Measurements from ENCODE around the gene PCDHGA1.

PCDHGA1 gene

DNA sequence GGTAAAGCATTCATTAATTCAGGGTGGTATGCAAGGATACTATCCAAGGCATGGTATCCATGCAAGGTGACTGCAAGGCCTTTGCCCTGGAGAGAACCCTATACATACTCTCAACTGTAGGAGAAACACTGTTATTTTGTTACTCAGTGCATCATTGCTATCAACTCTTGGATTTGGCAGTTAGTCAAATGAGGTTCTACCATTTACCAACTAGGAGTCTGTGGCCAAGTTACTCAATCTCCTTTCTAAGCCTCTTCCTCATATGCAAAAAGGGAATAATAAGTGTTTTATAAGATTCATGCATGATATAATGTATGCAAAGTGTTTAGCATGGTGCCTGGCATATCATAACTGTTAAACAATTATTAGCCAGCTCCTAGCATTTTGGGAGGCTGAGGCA lies 149.5 kb downstream of the PCDHGA1 start (continued):
- no peak for TF ChIP-seq WT1 (tag by site-specific recombination; IDR thresholded peaks at IDR 0.05)
- TF ChIP-seq, protein P1, sequence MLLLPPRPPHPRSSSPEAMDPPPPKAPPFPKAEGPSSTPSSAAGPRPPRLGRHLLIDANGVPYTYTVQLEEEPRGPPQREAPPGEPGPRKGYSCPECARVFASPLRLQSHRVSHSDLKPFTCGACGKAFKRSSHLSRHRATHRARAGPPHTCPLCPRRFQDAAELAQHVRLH (tag by site-specific recombination; IDR thresholded peaks at IDR 0.05), result no peak
- TF ChIP-seq ZBTB20 (tag by site-specific recombination; IDR thresholded peaks at IDR 0.05), result no peak

DNA sequence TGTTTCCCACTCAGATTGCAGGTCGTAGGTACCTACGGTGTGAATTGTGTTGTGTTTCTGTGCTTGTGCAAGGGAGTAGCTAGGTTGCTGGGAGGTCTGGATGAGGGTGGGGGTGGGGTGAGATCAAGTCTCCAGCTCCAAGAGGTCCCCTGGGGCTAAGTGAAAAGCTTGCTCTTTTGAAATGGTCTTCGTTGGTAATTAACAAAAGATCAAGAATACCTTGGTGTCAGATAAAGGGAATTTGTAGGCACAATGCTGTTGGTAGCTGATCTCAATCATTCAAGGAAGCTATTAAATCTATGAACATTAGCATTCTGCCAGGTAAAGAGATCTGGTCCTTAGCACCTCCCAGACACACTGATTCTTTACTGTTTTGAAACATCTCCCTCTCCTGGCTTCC lies 153.6 kb downstream of the PCDHGA1 start:
- Histone ChIP-seq H3K4me3 (ENCODE audit: low read depth, low read length) (no peak overlapping the region), H3K36me3 (ENCODE audit: control insufficient read depth in 2 of 2, insufficient read depth in 1 of 2, low read length in 2 of 2) (no peaks in the 10 kb centered on the region), H3K27ac (ENCODE audit: extremely low read depth, low read depth, low read length) (no peak overlapping the region), H3K9me3 (ENCODE audit: control insufficient read depth, insufficient read depth, low read depth, low read length) (no peaks in the 10 kb centered on the region), H3K4me1 (ENCODE audit: control insufficient read depth, insufficient read depth, low read length) (peaks cover 9% of the 10 kb centered on the region)
- no peak for TF ChIP-seq ZNF16 (tag by site-specific recombination; IDR thresholded peaks at IDR 0.05; ENCODE audit: low read depth)
- no peak for TF ChIP-seq RBAK (tag by site-specific recombination; IDR thresholded peaks at IDR 0.05)
- TF ChIP-seq ZNF768 (tag by site-specific recombination; IDR thresholded peaks at IDR 0.05), result no peak
- TF ChIP-seq ZNF10 (tag by site-specific recombination; IDR thresholded peaks at IDR 0.05), result no peak
- TF ChIP-seq BCL11A (tag by site-specific recombination; IDR thresholded peaks at IDR 0.05; ENCODE audit: low read depth), result no peak
- TF ChIP-seq REPIN1 (tag by site-specific recombination; IDR thresholded peaks at IDR 0.05; ENCODE audit: low read depth), result no peak
- ChIA-PET CTCF (interaction anchor here (0.7 to 6.7 kb wide), 11 partner anchors 24 to 135 kb away, joined by 3 to 47 read pairs (median 4); partner anchors contain the start of genes DIAPH1, PCDHGA11, PCDHGA12 and PCDHGB1), POLR2A (interaction anchor here (1.2 kb wide), 1 partner anchor 8 kb away, joined by 6 read pairs; no protein-coding TSS in a partner anchor)

DNA sequence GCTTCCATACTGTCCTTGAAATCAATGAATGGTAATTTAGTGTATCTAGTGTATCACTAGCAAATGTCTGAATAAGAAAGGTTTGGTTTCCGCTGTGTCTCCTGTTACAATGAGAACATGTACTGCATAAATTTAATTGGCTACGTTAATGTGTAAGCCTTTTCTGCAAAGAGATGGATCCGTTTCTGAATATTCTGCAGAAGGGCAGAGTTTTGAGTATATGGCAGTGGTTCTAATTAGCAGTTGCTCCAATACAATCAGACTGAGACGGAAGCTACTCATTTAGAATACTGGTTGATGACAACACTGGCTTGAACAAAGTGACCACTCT lies 154.0 kb downstream of the PCDHGA1 start:
- H3K4me1 ChIP-seq (ENCODE audit: control insufficient read depth, insufficient read depth, low read length), result peaks cover 9% of the 10 kb centered on the region
- no peaks in the 10 kb centered on the region for H3K36me3 ChIP-seq (ENCODE audit: control insufficient read depth in 2 of 2, insufficient read depth in 1 of 2, low read length in 2 of 2)
- POLR2A ChIA-PET, result interaction anchor here (1.2 kb wide), 1 partner anchor 9 kb away, joined by 6 read pairs; no protein-coding TSS in a partner anchor

More for the DNA sequence above, 154.0 kb downstream of the PCDHGA1 start:
- Histone ChIP-seq H3K9me3 (ENCODE audit: control insufficient read depth, insufficient read depth, low read depth, low read length) (no peaks in the 10 kb centered on the region), H3K4me3 (ENCODE audit: low read depth, low read length) (peak overlapping the region; percentile 40), H3K27ac (ENCODE audit: extremely low read depth, low read depth, low read length) (no peak overlapping the region)
- CTCF ChIA-PET, result interaction anchor here (0.7 to 6.7 kb wide), 8 partner anchors 24 to 134 kb away, joined by 3 to 47 read pairs (median 5); partner anchors contain the start of genes DIAPH1, PCDHGA11 and PCDHGB1
- no peak for TF ChIP-seq ZNF248 (tag by site-specific recombination; IDR thresholded peaks at IDR 0.05)
- no peak for TF ChIP-seq ZNF433 (tag by site-specific recombination; IDR thresholded peaks at IDR 0.05; ENCODE audit: low read depth)
- TF ChIP-seq SP2 (tag by site-specific recombination; IDR thresholded peaks at IDR 0.05), result no peak
- no peak for TF ChIP-seq ZNF132 (tag by site-specific recombination; IDR thresholded peaks at IDR 0.05; ENCODE audit: borderline replicate concordance)
- TF ChIP-seq, protein P2, sequence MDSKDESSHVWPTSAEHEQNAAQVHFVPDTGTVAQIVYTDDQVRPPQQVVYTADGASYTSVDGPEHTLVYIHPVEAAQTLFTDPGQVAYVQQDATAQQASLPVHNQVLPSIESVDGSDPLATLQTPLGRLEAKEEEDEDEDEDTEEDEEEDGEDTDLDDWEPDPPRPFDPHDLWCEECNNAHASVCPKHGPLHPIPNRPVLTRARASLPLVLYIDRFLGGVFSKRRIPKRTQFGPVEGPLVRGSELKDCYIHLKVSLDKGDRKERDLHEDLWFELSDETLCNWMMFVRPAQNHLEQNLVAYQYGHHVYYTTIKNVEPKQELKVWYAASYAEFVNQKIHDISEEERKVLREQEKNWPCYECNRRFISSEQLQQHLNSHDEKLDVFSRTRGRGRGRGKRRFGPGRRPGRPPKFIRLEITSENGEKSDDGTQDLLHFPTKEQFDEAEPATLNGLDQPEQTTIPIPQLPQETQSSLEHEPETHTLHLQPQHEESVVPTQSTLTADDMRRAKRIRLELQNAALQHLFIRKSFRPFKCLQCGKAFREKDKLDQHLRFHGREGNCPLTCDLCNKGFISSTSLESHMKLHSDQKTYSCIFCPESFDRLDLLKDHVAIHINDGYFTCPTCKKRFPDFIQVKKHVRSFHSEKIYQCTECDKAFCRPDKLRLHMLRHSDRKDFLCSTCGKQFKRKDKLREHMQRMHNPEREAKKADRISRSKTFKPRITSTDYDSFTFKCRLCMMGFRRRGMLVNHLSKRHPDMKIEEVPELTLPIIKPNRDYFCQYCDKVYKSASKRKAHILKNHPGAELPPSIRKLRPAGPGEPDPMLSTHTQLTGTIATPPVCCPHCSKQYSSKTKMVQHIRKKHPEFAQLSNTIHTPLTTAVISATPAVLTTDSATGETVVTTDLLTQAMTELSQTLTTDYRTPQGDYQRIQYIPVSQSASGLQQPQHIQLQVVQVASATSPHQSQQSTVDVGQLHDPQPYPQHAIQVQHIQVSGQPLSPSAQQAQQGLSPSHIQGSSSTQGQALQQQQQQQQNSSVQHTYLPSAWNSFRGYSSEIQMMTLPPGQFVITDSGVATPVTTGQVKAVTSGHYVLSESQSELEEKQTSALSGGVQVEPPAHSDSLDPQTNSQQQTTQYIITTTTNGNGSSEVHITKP (tag by site-specific recombination; IDR thresholded peaks at IDR 0.05), result no peak
- TF ChIP-seq ZSCAN23 (tag by site-specific recombination; IDR thresholded peaks at IDR 0.05), result no peak
- TF ChIP-seq SCRT2 (tag by site-specific recombination; IDR thresholded peaks at IDR 0.05), result no peak
- TF ChIP-seq, protein P3, sequence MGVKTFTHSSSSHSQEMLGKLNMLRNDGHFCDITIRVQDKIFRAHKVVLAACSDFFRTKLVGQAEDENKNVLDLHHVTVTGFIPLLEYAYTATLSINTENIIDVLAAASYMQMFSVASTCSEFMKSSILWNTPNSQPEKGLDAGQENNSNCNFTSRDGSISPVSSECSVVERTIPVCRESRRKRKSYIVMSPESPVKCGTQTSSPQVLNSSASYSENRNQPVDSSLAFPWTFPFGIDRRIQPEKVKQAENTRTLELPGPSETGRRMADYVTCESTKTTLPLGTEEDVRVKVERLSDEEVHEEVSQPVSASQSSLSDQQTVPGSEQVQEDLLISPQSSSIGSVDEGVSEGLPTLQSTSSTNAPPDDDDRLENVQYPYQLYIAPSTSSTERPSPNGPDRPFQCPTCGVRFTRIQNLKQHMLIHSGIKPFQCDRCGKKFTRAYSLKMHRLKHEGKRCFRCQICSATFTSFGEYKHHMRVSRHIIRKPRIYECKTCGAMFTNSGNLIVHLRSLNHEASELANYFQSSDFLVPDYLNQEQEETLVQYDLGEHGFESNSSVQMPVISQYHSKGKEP (tag by site-specific recombination; IDR thresholded peaks at IDR 0.05), result no peak
- TF ChIP-seq KLF9 (tag by site-specific recombination; IDR thresholded peaks at IDR 0.05; ENCODE audit: low read depth), result no peak
- TF ChIP-seq, protein P4, sequence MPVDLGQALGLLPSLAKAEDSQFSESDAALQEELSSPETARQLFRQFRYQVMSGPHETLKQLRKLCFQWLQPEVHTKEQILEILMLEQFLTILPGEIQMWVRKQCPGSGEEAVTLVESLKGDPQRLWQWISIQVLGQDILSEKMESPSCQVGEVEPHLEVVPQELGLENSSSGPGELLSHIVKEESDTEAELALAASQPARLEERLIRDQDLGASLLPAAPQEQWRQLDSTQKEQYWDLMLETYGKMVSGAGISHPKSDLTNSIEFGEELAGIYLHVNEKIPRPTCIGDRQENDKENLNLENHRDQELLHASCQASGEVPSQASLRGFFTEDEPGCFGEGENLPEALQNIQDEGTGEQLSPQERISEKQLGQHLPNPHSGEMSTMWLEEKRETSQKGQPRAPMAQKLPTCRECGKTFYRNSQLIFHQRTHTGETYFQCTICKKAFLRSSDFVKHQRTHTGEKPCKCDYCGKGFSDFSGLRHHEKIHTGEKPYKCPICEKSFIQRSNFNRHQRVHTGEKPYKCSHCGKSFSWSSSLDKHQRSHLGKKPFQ (tag by site-specific recombination; IDR thresholded peaks at IDR 0.05), result no peak
- TF ChIP-seq GLI2 (tag by site-specific recombination; IDR thresholded peaks at IDR 0.05; ENCODE audit: borderline replicate concordance, low read depth), result no peak
- TF ChIP-seq ZNF658 (tag by site-specific recombination; IDR thresholded peaks at IDR 0.05), result no peak
- TF ChIP-seq ZNF223 (tag by site-specific recombination; IDR thresholded peaks at IDR 0.05), result no peak
